H9 (cell line): Measurements from ENCODE around the gene CASP8. TPM values are rescaled to one million over a fixed set of nuclear protein-coding genes. Genes with fewer than 3 reads are reported as not detected.
A peak's percentile ranks its signal among the peaks of the same experiment; 100 is the strongest.

Experiments used
- DNase-seq: peaks from one replicate; pipeline ENCODE4 v3.0.0-alpha.2; 2017
- H2AFZ ChIP-seq: one replicate; pipeline ENCODE4 v1.6.1; 2013; ENCODE audit warnings: mild to moderate bottlenecking, low read length, control low read depth, moderate library complexity
- H2AK5ac ChIP-seq: 2 replicates; pipeline ENCODE4 v1.6.1; 2013; ENCODE audit warnings: low read length, control low read depth, mixed read lengths; ENCODE audit not compliant: insufficient read length
- H2BK120ac ChIP-seq: one replicate; pipeline ENCODE4 v1.6.1; 2013; ENCODE audit warnings: low read depth, mild to moderate bottlenecking, low read length, control low read depth, inconsistent platforms; ENCODE audit not compliant: poor library complexity, severe bottlenecking
- H2BK12ac ChIP-seq: 2 replicates; pipeline ENCODE4 v1.6.1; 2013; ENCODE audit warnings: low read length, control low read depth, mixed read lengths, low read depth; ENCODE audit not compliant: insufficient read length
- H2BK15ac ChIP-seq: 2 replicates; pipeline ENCODE4 v1.6.1; 2013; ENCODE audit warnings: low read depth, low read length, control low read depth
- H2BK20ac ChIP-seq: one replicate; pipeline ENCODE4 v1.6.1; 2013; ENCODE audit warnings: low read depth, mild to moderate bottlenecking, low read length, control low read depth, inconsistent platforms; ENCODE audit not compliant: poor library complexity, severe bottlenecking
- H2BK5ac ChIP-seq: 2 replicates; pipeline ENCODE4 v1.6.1; 2013; ENCODE audit warnings: low read length, control low read depth, mixed read lengths; ENCODE audit not compliant: insufficient read length
- H3K14ac ChIP-seq: 2 replicates; pipeline ENCODE4 v1.6.1; 2013; ENCODE audit warnings: low read length, control low read depth; ENCODE audit not compliant: insufficient read depth
- H3K18ac ChIP-seq: 2 replicates; pipeline ENCODE4 v1.6.1; 2013; ENCODE audit warnings: low read depth, mild to moderate bottlenecking, mixed read lengths, low read length, control low read depth; ENCODE audit not compliant: insufficient read length
- H3K23ac ChIP-seq: 2 replicates; pipeline ENCODE4 v1.6.1; 2013; ENCODE audit warnings: low read length, control low read depth, mixed read lengths, low read depth; ENCODE audit not compliant: insufficient read length
- H3K23me2 ChIP-seq: 2 replicates; pipeline ENCODE4 v1.6.1; 2013; ENCODE audit warnings: low read depth, mild to moderate bottlenecking, mixed read lengths, low read length, control low read depth; ENCODE audit not compliant: insufficient read length, poor library complexity, severe bottlenecking
- H3K27ac ChIP-seq: 2 replicates; pipeline ENCODE4 v1.5.1; 2013; ENCODE audit warnings: low read length, control low read depth, mixed read lengths, low read depth; ENCODE audit not compliant: insufficient read length
- H3K27me3 ChIP-seq: 2 replicates; pipeline ENCODE4 v1.6.1; 2013; ENCODE audit warnings: low read length, control low read depth, inconsistent platforms; ENCODE audit not compliant: insufficient read depth
- H3K4ac ChIP-seq: 2 replicates; pipeline ENCODE4 v1.6.1; 2013; ENCODE audit warnings: low read depth, mild to moderate bottlenecking, control low read depth, inconsistent platforms, low read length, moderate library complexity
- H3K4me1 ChIP-seq: 2 replicates; pipeline ENCODE4 v1.6.1; 2013; ENCODE audit warnings: low read length, control low read depth, inconsistent platforms; ENCODE audit not compliant: insufficient read depth
- H3K4me2 ChIP-seq: 2 replicates; pipeline ENCODE4 v1.6.1; 2013; ENCODE audit warnings: low read length, control low read depth, mixed read lengths; ENCODE audit not compliant: insufficient read length, insufficient read depth
- H3K56ac ChIP-seq: 2 replicates; pipeline ENCODE4 v1.6.1; 2013; ENCODE audit warnings: low read depth, mild to moderate bottlenecking, mixed read lengths, low read length, control low read depth; ENCODE audit not compliant: insufficient read length
- H3K79me1 ChIP-seq: 2 replicates; pipeline ENCODE4 v1.6.1; 2013; ENCODE audit warnings: low read depth, mild to moderate bottlenecking, moderate library complexity, low read length, control low read depth, inconsistent platforms; ENCODE audit not compliant: insufficient read depth, poor library complexity, severe bottlenecking
- H3K79me2 ChIP-seq: 2 replicates; pipeline ENCODE4 v1.6.1; 2013; ENCODE audit warnings: low read length, control low read depth, inconsistent platforms; ENCODE audit not compliant: insufficient read depth
- H3K9ac ChIP-seq: 2 replicates; pipeline ENCODE4 v1.6.1; 2013; ENCODE audit warnings: low read length, control low read depth, mixed read lengths; ENCODE audit not compliant: insufficient read length; ENCODE audit errors: extremely low read depth
- H3K9me3 ChIP-seq: one replicate; pipeline ENCODE4 v1.6.1; 2013; ENCODE audit warnings: low read depth, low read length, inconsistent platforms; ENCODE audit not compliant: control insufficient read depth
- H3T11ph ChIP-seq: one replicate; pipeline ENCODE4 v1.6.1; 2013; ENCODE audit warnings: mild to moderate bottlenecking, low read length, control low read depth, inconsistent platforms
- H4K20me1 ChIP-seq: one replicate; pipeline ENCODE4 v1.6.1; 2013; ENCODE audit not compliant: control insufficient read depth, insufficient read length, insufficient read depth
- H4K5ac ChIP-seq: 2 replicates; pipeline ENCODE4 v1.6.1; 2013; ENCODE audit warnings: low read depth, mild to moderate bottlenecking, mixed read lengths, low read length, control low read depth; ENCODE audit not compliant: insufficient read length
- H4K8ac ChIP-seq: replicated peaks from 2 replicates; pipeline ENCODE4 v1.6.1; 2013; ENCODE audit warnings: low read length, control low read depth, mixed read lengths, low read depth; ENCODE audit not compliant: insufficient read length
- H4K91ac ChIP-seq: 2 replicates; pipeline ENCODE4 v1.6.1; 2013; ENCODE audit warnings: low read depth, mild to moderate bottlenecking, moderate library complexity, mixed read lengths, low read length, control low read depth; ENCODE audit not compliant: insufficient read length
- H3K27ac Mint-ChIP-seq, 3 experiments: 2 replicates in 2 of 3; 3 replicates in 1 of 3; pipeline ENCODE4 v1.8.0; 2020 to 2021; ENCODE audit warnings: mixed read lengths in 3 of 3, mild to moderate bottlenecking in 1 of 3, moderate library complexity in 1 of 3
- H3K27me3 Mint-ChIP-seq: 2 replicates; pipeline ENCODE4 v1.8.0; 2021; ENCODE audit warnings: low read depth, mild to moderate bottlenecking, moderate library complexity, mixed read lengths
- H3K36me3 Mint-ChIP-seq, 3 experiments: 2 replicates in 2 of 3; 3 replicates in 1 of 3; pipeline ENCODE4 v1.8.0; 2020 to 2021; ENCODE audit warnings: low read depth in 3 of 3, mixed read lengths in 3 of 3; ENCODE audit not compliant: insufficient read depth in 1 of 3
- H3K4me1 Mint-ChIP-seq, 2 experiments: 2 replicates each; pipeline ENCODE4 v1.8.0; 2020; ENCODE audit warnings: mixed read lengths in 2 of 2
- H3K4me3 Mint-ChIP-seq, 2 experiments: 2 replicates in 1 of 2; 3 replicates in 1 of 2; pipeline ENCODE4 v1.8.0; 2020 to 2021; ENCODE audit warnings: mild to moderate bottlenecking in 2 of 2, mixed read lengths in 2 of 2, moderate library complexity in 1 of 2
- H3K9me3 Mint-ChIP-seq, 2 experiments: 2 replicates in 1 of 2; 3 replicates in 1 of 2; pipeline ENCODE4 v1.8.0; 2020; ENCODE audit warnings: mild to moderate bottlenecking in 2 of 2, mixed read lengths in 2 of 2, moderate library complexity in 1 of 2
- WGBS: extraction: QIAGEN DNeasy Blood & Tissue Kit; methylation state at CpG from one replicate; pipeline ENCODE4 v1.1.7; 2013; ENCODE audit warnings: missing lambda C conversion rate, low lambda C conversion rate, mixed read lengths; ENCODE audit not compliant: insufficient read length; ENCODE audit errors: extremely low coverage; 5-methylcytosine and 5-hydroxymethylcytosine counted together
- total RNA-seq: library from RNA; stranded (reverse); gene quantifications from 2 replicates; pipeline ENCODE4 v1.2.1, GENCODE V29; 2021
- TF ChIP-seq, protein P1 (sequence below): fragments of 200-600 bp; sonication (generic); conservative IDR thresholded peaks from 3 replicates; pipeline ENCODE4 v1.8.0; 2021; ENCODE audit warnings: antibody characterized with exemption, mild to moderate bottlenecking

Gene CASP8
- total RNA-seq, 1 experiment from 2014 or later: 10.0 TPM

GRCh38 chr2:201235860-201236811, 24.2 kb upstream of the CASP8 start:
- H3K36me3 Mint-ChIP-seq: peaks cover 0 to 23% (median 8%) of the 10 kb centered on the region in 3 experiments; a peak in 5 of 7 replicates
- Histone ChIP-seq H3K27me3 (no peaks in the 10 kb centered on the region), H3K14ac (no peak overlapping the region), H4K8ac (no peak overlapping the region), H3K27ac (no peak overlapping the region), H3T11ph (no peak overlapping the region), H4K91ac (no peak overlapping the region), H4K5ac (no peak overlapping the region), H3K79me1 (no peaks in the 10 kb centered on the region), H3K23me2 (no peaks in the 10 kb centered on the region), H2AFZ (no peak overlapping the region), H3K4me1 (no peaks in the 10 kb centered on the region), H3K79me2 (no peaks in the 10 kb centered on the region), H3K23ac (no peak overlapping the region), H3K4ac (no peak overlapping the region), H3K9ac (no peak overlapping the region), H3K4me2 (no peak overlapping the region), H3K9me3 (peaks cover 9% of the 10 kb centered on the region), H4K20me1 (no peaks in the 10 kb centered on the region), H3K18ac (no peak overlapping the region), H3K56ac (no peak overlapping the region), H2BK20ac (no peak overlapping the region), H2BK15ac (no peak overlapping the region), H2BK5ac (no peak overlapping the region), H2BK120ac (no peak overlapping the region), H2AK5ac (no peak overlapping the region), H2BK12ac (no peak overlapping the region)
- no CpG with 5 or more reads among the region's 14 CpGs for WGBS
- no peaks in the 10 kb centered on the region; the same call in 1 of the 2 replicates for H3K27me3 Mint-ChIP-seq
- H3K27ac Mint-ChIP-seq: peak overlapping the region in 2 of 3 experiments; percentile 25 to 75; a peak in 3 of 7 replicates
- H3K4me1 Mint-ChIP-seq: peaks cover 14 to 20% of the 10 kb centered on the region in 2 experiments
- DNase-seq: peak; percentile 60
- H3K4me3 Mint-ChIP-seq: no peak overlapping the region
- TF ChIP-seq, protein P1, sequence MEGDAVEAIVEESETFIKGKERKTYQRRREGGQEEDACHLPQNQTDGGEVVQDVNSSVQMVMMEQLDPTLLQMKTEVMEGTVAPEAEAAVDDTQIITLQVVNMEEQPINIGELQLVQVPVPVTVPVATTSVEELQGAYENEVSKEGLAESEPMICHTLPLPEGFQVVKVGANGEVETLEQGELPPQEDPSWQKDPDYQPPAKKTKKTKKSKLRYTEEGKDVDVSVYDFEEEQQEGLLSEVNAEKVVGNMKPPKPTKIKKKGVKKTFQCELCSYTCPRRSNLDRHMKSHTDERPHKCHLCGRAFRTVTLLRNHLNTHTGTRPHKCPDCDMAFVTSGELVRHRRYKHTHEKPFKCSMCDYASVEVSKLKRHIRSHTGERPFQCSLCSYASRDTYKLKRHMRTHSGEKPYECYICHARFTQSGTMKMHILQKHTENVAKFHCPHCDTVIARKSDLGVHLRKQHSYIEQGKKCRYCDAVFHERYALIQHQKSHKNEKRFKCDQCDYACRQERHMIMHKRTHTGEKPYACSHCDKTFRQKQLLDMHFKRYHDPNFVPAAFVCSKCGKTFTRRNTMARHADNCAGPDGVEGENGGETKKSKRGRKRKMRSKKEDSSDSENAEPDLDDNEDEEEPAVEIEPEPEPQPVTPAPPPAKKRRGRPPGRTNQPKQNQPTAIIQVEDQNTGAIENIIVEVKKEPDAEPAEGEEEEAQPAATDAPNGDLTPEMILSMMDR: peak; percentile 80
- no peaks in the 10 kb centered on the region; a peak in 1 of 5 replicates for H3K9me3 Mint-ChIP-seq
